ENCODE results near the gene GLIS1.
"Not testable (repeated sequence)": the region's sequence is repeated elsewhere in the genome, so short reads cannot be mapped to it uniquely, and the experiment has no call there.

Gene GLIS1

GRCh38 chr1:53651356-53651755 is 87.6 kb downstream of the GLIS1 start:
- Histone ChIP-seq H3K36me3 (ENCODE audit: control insufficient read depth in 4 of 4, insufficient read depth in 4 of 4, low read length in 3 of 4) (no peaks in the 10 kb centered on the region), H3K4me3 (ENCODE audit: control insufficient read depth in 1 of 7, extremely low read depth in 1 of 7, insufficient read depth in 4 of 7, low read depth in 2 of 7, low read length in 6 of 7) (no peak overlapping the region), H3K27me3 (replicated peaks in 2 of 5; ENCODE audit: control insufficient read depth in 4 of 5, insufficient read depth in 5 of 5, low read length in 4 of 5) (no peaks in the 10 kb centered on the region), H3K27ac (ENCODE audit: insufficient read depth in 1 of 2, low read depth in 1 of 2, low read length in 2 of 2, poor library complexity in 1 of 2, severe bottlenecking in 2 of 2) (no peak overlapping the region), H3K4me1 (ENCODE audit: control extremely low read depth in 1 of 4, control insufficient read depth in 4 of 4, insufficient read depth in 4 of 4, low read length in 3 of 4) (peaks cover 0 to 20% (median 10%) of the 10 kb centered on the region in 4 experiments), H3K9me3 (ENCODE audit: control extremely low read depth in 1 of 5, control insufficient read depth in 4 of 5, insufficient read depth in 2 of 5, low read depth in 1 of 5, low read length in 4 of 5) (no peaks in the 10 kb centered on the region)
- no peak for DNase-seq
- CTCF ChIA-PET: no interaction called here
- 100% methylated on average over 1 of the region's 1 CpG for WGBS (ENCODE audit: insufficient coverage)
- POLR2A ChIA-PET: no interaction called here

GRCh38 chr1:53648516-53648915 is 90.4 kb downstream of the GLIS1 start:
- no peaks in the 10 kb centered on the region for H3K36me3 ChIP-seq (ENCODE audit: control insufficient read depth in 4 of 4, insufficient read depth in 4 of 4, low read length in 3 of 4)
- no peak overlapping the region for H3K4me3 ChIP-seq (ENCODE audit: control insufficient read depth in 1 of 7, extremely low read depth in 1 of 7, insufficient read depth in 4 of 7, low read depth in 2 of 7, low read length in 6 of 7)
- H3K9me3 ChIP-seq (ENCODE audit: control extremely low read depth in 1 of 5, control insufficient read depth in 4 of 5, insufficient read depth in 2 of 5, low read depth in 1 of 5, low read length in 4 of 5): no peaks in the 10 kb centered on the region
- CTCF ChIA-PET: no interaction called here
- H3K4me1 ChIP-seq (ENCODE audit: control extremely low read depth in 1 of 4, control insufficient read depth in 4 of 4, insufficient read depth in 4 of 4, low read length in 3 of 4): no peaks in the 10 kb centered on the region
- POLR2A ChIA-PET: no interaction called here
- no peak for DNase-seq
- WGBS (ENCODE audit: insufficient coverage): 94% methylated on average over 5 of the region's 7 CpGs
- H3K27me3 ChIP-seq (replicated peaks in 2 of 5; ENCODE audit: control insufficient read depth in 4 of 5, insufficient read depth in 5 of 5, low read length in 4 of 5): no peaks in the 10 kb centered on the region
- H3K27ac ChIP-seq (ENCODE audit: insufficient read depth in 1 of 2, low read depth in 1 of 2, low read length in 2 of 2, poor library complexity in 1 of 2, severe bottlenecking in 2 of 2): no peak overlapping the region

GRCh38 chr1:53647915-53648314 is 91.0 kb downstream of the GLIS1 start:
- H3K4me1 ChIP-seq (ENCODE audit: control extremely low read depth in 1 of 4, control insufficient read depth in 4 of 4, insufficient read depth in 4 of 4, low read length in 3 of 4); H3K4me3 ChIP-seq (ENCODE audit: control insufficient read depth in 1 of 7, extremely low read depth in 1 of 7, insufficient read depth in 4 of 7, low read depth in 2 of 7, low read length in 6 of 7); CTCF ChIA-PET; POLR2A ChIA-PET; H3K27ac ChIP-seq (ENCODE audit: insufficient read depth in 1 of 2, low read depth in 1 of 2, low read length in 2 of 2, poor library complexity in 1 of 2, severe bottlenecking in 2 of 2); H3K9me3 ChIP-seq (ENCODE audit: control extremely low read depth in 1 of 5, control insufficient read depth in 4 of 5, insufficient read depth in 2 of 5, low read depth in 1 of 5, low read length in 4 of 5); H3K27me3 ChIP-seq (replicated peaks in 2 of 5; ENCODE audit: control insufficient read depth in 4 of 5, insufficient read depth in 5 of 5, low read length in 4 of 5); H3K36me3 ChIP-seq (ENCODE audit: control insufficient read depth in 4 of 4, insufficient read depth in 4 of 4, low read length in 3 of 4); DNase-seq: not testable (repeated sequence)
- 100% methylated on average over 1 of the region's 4 CpGs for WGBS (ENCODE audit: insufficient coverage)

GRCh38 chr1:53646732-53647131 is 92.2 kb downstream of the GLIS1 start:
- Histone ChIP-seq H3K27ac (ENCODE audit: insufficient read depth in 1 of 2, low read depth in 1 of 2, low read length in 2 of 2, poor library complexity in 1 of 2, severe bottlenecking in 2 of 2) (no peak overlapping the region), H3K9me3 (ENCODE audit: control extremely low read depth in 1 of 5, control insufficient read depth in 4 of 5, insufficient read depth in 2 of 5, low read depth in 1 of 5, low read length in 4 of 5) (no peaks in the 10 kb centered on the region), H3K27me3 (replicated peaks in 2 of 5; ENCODE audit: control insufficient read depth in 4 of 5, insufficient read depth in 5 of 5, low read length in 4 of 5) (no peaks in the 10 kb centered on the region), H3K4me3 (ENCODE audit: control insufficient read depth in 1 of 7, extremely low read depth in 1 of 7, insufficient read depth in 4 of 7, low read depth in 2 of 7, low read length in 6 of 7) (no peak overlapping the region), H3K36me3 (ENCODE audit: control insufficient read depth in 4 of 4, insufficient read depth in 4 of 4, low read length in 3 of 4) (no peaks in the 10 kb centered on the region), H3K4me1 (ENCODE audit: control extremely low read depth in 1 of 4, control insufficient read depth in 4 of 4, insufficient read depth in 4 of 4, low read length in 3 of 4) (no peaks in the 10 kb centered on the region)
- POLR2A ChIA-PET: no interaction called here
- DNase-seq: no peak
- CTCF ChIA-PET: interaction anchor here (0.8 kb wide), 1 partner anchor 9 kb away, joined by 3 read pairs; no protein-coding TSS in a partner anchor

GRCh38 chr1:53645690-53646078 is 93.3 kb downstream of the GLIS1 start:
- CTCF ChIA-PET: no interaction called here
- no peaks in the 10 kb centered on the region for H3K27me3 ChIP-seq (replicated peaks in 2 of 5; ENCODE audit: control insufficient read depth in 4 of 5, insufficient read depth in 5 of 5, low read length in 4 of 5)
- no peaks in the 10 kb centered on the region for H3K4me1 ChIP-seq (ENCODE audit: control extremely low read depth in 1 of 4, control insufficient read depth in 4 of 4, insufficient read depth in 4 of 4, low read length in 3 of 4)
- H3K36me3 ChIP-seq (ENCODE audit: control insufficient read depth in 4 of 4, insufficient read depth in 4 of 4, low read length in 3 of 4): no peaks in the 10 kb centered on the region
- 88% methylated on average over 1 of the region's 1 CpG for WGBS (ENCODE audit: insufficient coverage)
- H3K4me3 ChIP-seq (ENCODE audit: control insufficient read depth in 1 of 7, extremely low read depth in 1 of 7, insufficient read depth in 4 of 7, low read depth in 2 of 7, low read length in 6 of 7): no peak overlapping the region
- POLR2A ChIA-PET: no interaction called here
- DNase-seq: no peak
- H3K27ac ChIP-seq (ENCODE audit: insufficient read depth in 1 of 2, low read depth in 1 of 2, low read length in 2 of 2, poor library complexity in 1 of 2, severe bottlenecking in 2 of 2): no peak overlapping the region
- H3K9me3 ChIP-seq (ENCODE audit: control extremely low read depth in 1 of 5, control insufficient read depth in 4 of 5, insufficient read depth in 2 of 5, low read depth in 1 of 5, low read length in 4 of 5): no peaks in the 10 kb centered on the region

GRCh38 chr1:53644909-53645689 is 93.9 kb downstream of the GLIS1 start:
- no peaks in the 10 kb centered on the region for H3K27me3 ChIP-seq (replicated peaks in 2 of 5; ENCODE audit: control insufficient read depth in 4 of 5, insufficient read depth in 5 of 5, low read length in 4 of 5)
- ChIA-PET POLR2A (no interaction called here), CTCF (no interaction called here)
- DNase-seq: no peak
- H3K4me3 ChIP-seq (ENCODE audit: control insufficient read depth in 1 of 7, extremely low read depth in 1 of 7, insufficient read depth in 4 of 7, low read depth in 2 of 7, low read length in 6 of 7): no peak overlapping the region
- no peaks in the 10 kb centered on the region for H3K9me3 ChIP-seq (ENCODE audit: control extremely low read depth in 1 of 5, control insufficient read depth in 4 of 5, insufficient read depth in 2 of 5, low read depth in 1 of 5, low read length in 4 of 5)
- no peak overlapping the region for H3K27ac ChIP-seq (ENCODE audit: insufficient read depth in 1 of 2, low read depth in 1 of 2, low read length in 2 of 2, poor library complexity in 1 of 2, severe bottlenecking in 2 of 2)
- no peaks in the 10 kb centered on the region for H3K4me1 ChIP-seq (ENCODE audit: control extremely low read depth in 1 of 4, control insufficient read depth in 4 of 4, insufficient read depth in 4 of 4, low read length in 3 of 4)
- H3K36me3 ChIP-seq (ENCODE audit: control insufficient read depth in 4 of 4, insufficient read depth in 4 of 4, low read length in 3 of 4): no peaks in the 10 kb centered on the region
- WGBS (ENCODE audit: insufficient coverage): 92% methylated on average over 14 of the region's 14 CpGs

GRCh38 chr1:53644496-53644895 is 94.5 kb downstream of the GLIS1 start:
- DNase-seq: no peak
- H3K27ac ChIP-seq (ENCODE audit: insufficient read depth in 1 of 2, low read depth in 1 of 2, low read length in 2 of 2, poor library complexity in 1 of 2, severe bottlenecking in 2 of 2): no peak overlapping the region
- POLR2A ChIA-PET: no interaction called here
- H3K9me3 ChIP-seq (ENCODE audit: control extremely low read depth in 1 of 5, control insufficient read depth in 4 of 5, insufficient read depth in 2 of 5, low read depth in 1 of 5, low read length in 4 of 5): no peaks in the 10 kb centered on the region
- H3K4me3 ChIP-seq (ENCODE audit: control insufficient read depth in 1 of 7, extremely low read depth in 1 of 7, insufficient read depth in 4 of 7, low read depth in 2 of 7, low read length in 6 of 7): no peak overlapping the region
- over 99% methylated on average over 7 of the region's 7 CpGs for WGBS (ENCODE audit: insufficient coverage)
- CTCF ChIA-PET: interaction anchor here (1.0 to 2.2 kb wide), 3 partner anchors 9 to 14 kb away, joined by 3 to 8 read pairs (median 3); no protein-coding TSS in a partner anchor
- no peaks in the 10 kb centered on the region for H3K27me3 ChIP-seq (replicated peaks in 2 of 5; ENCODE audit: control insufficient read depth in 4 of 5, insufficient read depth in 5 of 5, low read length in 4 of 5)
- H3K4me1 ChIP-seq (ENCODE audit: control extremely low read depth in 1 of 4, control insufficient read depth in 4 of 4, insufficient read depth in 4 of 4, low read length in 3 of 4): no peaks in the 10 kb centered on the region
- no peaks in the 10 kb centered on the region for H3K36me3 ChIP-seq (ENCODE audit: control insufficient read depth in 4 of 4, insufficient read depth in 4 of 4, low read length in 3 of 4)

All from common myeloid progenitor, CD34-positive (primary cell).